HepG2 (cell line): ENCODE data around the gene TPRN. TPM values are rescaled to one million over a fixed set of nuclear protein-coding genes. Genes with fewer than 3 reads are reported as not detected.
A peak's percentile ranks its signal among the peaks of the same experiment; 100 is the strongest.

Experiments used
- DR1 ChIP-seq: sonication (generic); formaldehyde crosslinking; IDR thresholded peaks from 2 replicates; pipeline ENCODE4 v1.8.0; 2021; ENCODE audit warnings: mild to moderate bottlenecking, missing genetic modification reagents, inconsistent platforms
- FOXA1 ChIP-seq, 2 experiments: fragments of 450-650 bp in 1 of 2; sonication (generic) in 1 of 2; formaldehyde crosslinking in 1 of 2; IDR thresholded peaks; 2 replicates each; pipeline versions ENCODE4 v1.4.0 to v1.6.1; 2016 to 2020; ENCODE audit warnings: missing genetic modification reagents in 1 of 2
- HNRNPH1 ChIP-seq: fragments of 200-400 bp; formaldehyde crosslinking; optimal IDR thresholded peaks from 2 replicates; pipeline ENCODE3; 2017; ENCODE audit warnings: mild to moderate bottlenecking, low read depth, low read length
- MAFK ChIP-seq, 2 experiments: IDR thresholded peaks in 1 of 2; conservative IDR thresholded peaks in 1 of 2; 2 replicates each; pipeline ENCODE4 v1.6.1; 2011; ENCODE audit warnings: improper control_type of control experiment in 2 of 2, low read length in 2 of 2
- PAF1 ChIP-seq: IDR thresholded peaks from 2 replicates; pipeline ENCODE4 v1.6.1; 2016; ENCODE audit warnings: missing genetic modification reagents, missing compliant biosample characterization
- RXRA ChIP-seq: sonication (generic); formaldehyde crosslinking; IDR thresholded peaks from 2 replicates; pipeline ENCODE4 v1.5.1; 2020; ENCODE audit warnings: missing genetic modification reagents
- ZFYVE20 ChIP-seq: sonication (generic); formaldehyde crosslinking; IDR thresholded peaks from 2 replicates; pipeline ENCODE4 v1.8.0; 2023; ENCODE audit warnings: low read depth, mild to moderate bottlenecking, moderate library complexity, missing genetic modification reagents, borderline replicate concordance
- ZMYM4 ChIP-seq: sonication (generic); formaldehyde crosslinking; IDR thresholded peaks from 2 replicates; pipeline ENCODE4 v1.8.1; 2023; ENCODE audit warnings: mild to moderate bottlenecking, missing genetic modification reagents
- ZNF207 ChIP-seq: fragments of 450-650 bp; IDR thresholded peaks from 2 replicates; pipeline ENCODE4 v1.6.1; 2016; ENCODE audit warnings: antibody characterized with exemption, borderline replicate concordance
- ZNF225 ChIP-seq: sonication (generic); formaldehyde crosslinking; IDR thresholded peaks from 2 replicates; pipeline ENCODE4 v1.4.0; 2020; ENCODE audit warnings: mild to moderate bottlenecking, missing genetic modification reagents
- ZNF253 ChIP-seq: sonication (generic); formaldehyde crosslinking; IDR thresholded peaks from 2 replicates; pipeline ENCODE4 v1.8.0; 2022; ENCODE audit warnings: mild to moderate bottlenecking, missing genetic modification reagents, borderline replicate concordance
- ZNF33A ChIP-seq: sonication (generic); formaldehyde crosslinking; IDR thresholded peaks from 2 replicates; pipeline ENCODE4 v1.5.1; 2020; ENCODE audit warnings: missing genetic modification reagents, mild to moderate bottlenecking, moderate library complexity, borderline replicate concordance
- ZNF460 ChIP-seq: sonication (generic); formaldehyde crosslinking; IDR thresholded peaks from 2 replicates; pipeline ENCODE4 v1.5.1; 2020; ENCODE audit warnings: missing genetic modification reagents, mild to moderate bottlenecking, borderline replicate concordance
- ZNF550 ChIP-seq: sonication (generic); formaldehyde crosslinking; IDR thresholded peaks from 2 replicates; pipeline ENCODE4 v1.4.0; 2020; ENCODE audit warnings: mild to moderate bottlenecking, missing genetic modification reagents, borderline replicate concordance
- ZNF7 ChIP-seq: IDR thresholded peaks from 2 replicates; pipeline ENCODE4 v1.6.1; 2016; ENCODE audit warnings: missing biosample characterization, missing genetic modification reagents
- ZNF781 ChIP-seq: sonication (generic); formaldehyde crosslinking; IDR thresholded peaks from 2 replicates; pipeline ENCODE4 v1.5.1; 2020; ENCODE audit warnings: borderline replicate concordance, mild to moderate bottlenecking, missing genetic modification reagents; ENCODE audit errors: not compliant biosample characterization
- ZNF841 ChIP-seq: sonication (generic); formaldehyde crosslinking; IDR thresholded peaks from 2 replicates; pipeline ENCODE4 v1.8.1; 2023; ENCODE audit warnings: missing genetic modification reagents, borderline replicate concordance
- polyA plus RNA-seq, 8 experiments: library from polyadenylated mRNA; depleted of rRNA in 3 of 8; stranded (reverse) in 7 of 8; unstranded in 1 of 8; fragments of >200 nt; fragmentation: Illumina TruSeq in 4 of 8; extraction: Trizol in 4 of 8; gene quantifications; 2 replicates each; pipeline versions ENCODE4 v1.2.1 to v1.2.3, GENCODE V29; 2011 to 2016; ENCODE audit warnings: low read depth in 4 of 8, missing spikeins in 1 of 8, mixed read lengths in 1 of 8; ENCODE audit not compliant: insufficient read depth in 1 of 8
- total RNA-seq, 5 experiments: library from RNA; depleted of rRNA; stranded (reverse); fragments of >200 nt; fragmentation: Illumina TruSeq; extraction: Trizol; gene quantifications; 2 replicates each; pipeline ENCODE4 v1.2.3, GENCODE V29; 2016; ENCODE audit warnings: low read depth in 1 of 5
- TF ChIP-seq, protein P1 (sequence below): sonication (generic); formaldehyde crosslinking; IDR thresholded peaks from 2 replicates; pipeline ENCODE4 v1.9.0; 2021; ENCODE audit warnings: missing genetic modification reagents, mild to moderate bottlenecking, borderline replicate concordance
- TF ChIP-seq, protein P2 (sequence below): sonication (generic); formaldehyde crosslinking; IDR thresholded peaks from 2 replicates; pipeline ENCODE4 v1.9.0; 2021; ENCODE audit warnings: missing genetic modification reagents, borderline replicate concordance
- TF ChIP-seq, protein P3 (sequence below): sonication (generic); formaldehyde crosslinking; IDR thresholded peaks from 2 replicates; pipeline ENCODE4 v1.8.0; 2022; ENCODE audit warnings: mild to moderate bottlenecking, missing genetic modification reagents
- TF ChIP-seq, protein P4 (sequence below): sonication (generic); formaldehyde crosslinking; IDR thresholded peaks from 2 replicates; pipeline ENCODE4 v1.5.1; 2020; ENCODE audit warnings: mild to moderate bottlenecking, moderate library complexity, missing genetic modification reagents

TPRN gene
- total and polyA plus RNA-seq, 2 of the 13 experiments (the other 11 are each of a cell fraction or from before 2014, with no cell fraction given), result 10.1 to 19.2 TPM

DNA sequence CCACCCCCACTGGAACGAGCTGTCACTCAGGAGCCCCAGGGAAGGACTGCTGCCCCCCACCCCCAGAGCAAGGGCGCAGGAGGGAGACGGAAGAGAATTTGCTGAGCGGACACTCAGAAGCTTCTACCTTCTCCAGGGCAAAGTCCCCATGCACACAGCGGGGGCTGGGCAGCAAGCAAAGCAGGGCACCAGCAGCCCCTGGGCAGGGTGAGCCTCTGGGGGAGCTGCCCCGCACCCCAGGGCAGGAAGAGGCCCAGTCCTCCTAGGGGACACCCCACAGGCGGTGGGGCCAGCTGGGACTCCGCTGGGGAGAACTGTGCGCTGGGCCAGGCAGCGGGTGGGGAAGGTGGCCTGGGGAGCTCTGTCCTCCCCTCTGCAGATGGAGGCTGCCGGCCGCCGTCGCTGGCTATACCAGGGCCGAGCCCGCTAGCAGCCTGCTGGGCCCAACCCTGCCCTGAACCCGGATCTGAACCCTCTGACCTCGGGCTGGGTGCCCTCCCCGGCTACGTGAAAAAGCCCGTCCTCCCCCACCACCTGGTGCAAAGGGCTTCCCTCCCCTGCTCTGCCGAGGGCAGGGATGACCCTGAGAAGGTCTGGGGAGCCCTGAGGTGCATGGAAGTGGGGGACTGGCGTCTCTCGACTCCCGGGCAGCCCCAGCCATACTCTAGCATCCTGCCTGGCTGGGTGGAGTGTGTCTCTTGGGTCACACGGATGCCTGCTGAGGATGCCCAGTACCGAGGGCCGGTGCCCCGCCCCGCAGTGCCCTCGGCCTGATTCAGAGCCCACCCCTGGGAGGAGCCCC lies 29.6 kb upstream of the TPRN start (continued):
- no peak for TF ChIP-seq DR1 (CRISPR knock-in tag)
- TF ChIP-seq RXRA (CRISPR knock-in tag), result peak; percentile 83
- TF ChIP-seq MAFK (conservative IDR thresholded peaks at IDR 0.05 in 1 of 2, IDR thresholded peaks at IDR 0.05 in 1 of 2; ENCODE audit: low read length in 2 of 2), result peak in 1 of 2 experiments; percentile 21; a peak in 1 of 4 replicates
- TF ChIP-seq, protein P1, sequence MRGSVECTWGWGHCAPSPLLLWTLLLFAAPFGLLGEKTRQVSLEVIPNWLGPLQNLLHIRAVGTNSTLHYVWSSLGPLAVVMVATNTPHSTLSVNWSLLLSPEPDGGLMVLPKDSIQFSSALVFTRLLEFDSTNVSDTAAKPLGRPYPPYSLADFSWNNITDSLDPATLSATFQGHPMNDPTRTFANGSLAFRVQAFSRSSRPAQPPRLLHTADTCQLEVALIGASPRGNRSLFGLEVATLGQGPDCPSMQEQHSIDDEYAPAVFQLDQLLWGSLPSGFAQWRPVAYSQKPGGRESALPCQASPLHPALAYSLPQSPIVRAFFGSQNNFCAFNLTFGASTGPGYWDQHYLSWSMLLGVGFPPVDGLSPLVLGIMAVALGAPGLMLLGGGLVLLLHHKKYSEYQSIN (CRISPR knock-in tag), result no peak
- TF ChIP-seq ZNF460 (CRISPR knock-in tag), result peak; percentile 66; the same call in 1 of the 2 replicates
- TF ChIP-seq ZNF550 (CRISPR knock-in tag), result no peak
- no peak for TF ChIP-seq HNRNPH1
- TF ChIP-seq ZNF7 (CRISPR knock-in tag), result no peak
- TF ChIP-seq FOXA1 (IDR thresholded peaks at IDR 0.05), result no peak
- no peak for TF ChIP-seq FOXA1 (CRISPR knock-in tag; IDR thresholded peaks at IDR 0.05)
- TF ChIP-seq, protein P2, sequence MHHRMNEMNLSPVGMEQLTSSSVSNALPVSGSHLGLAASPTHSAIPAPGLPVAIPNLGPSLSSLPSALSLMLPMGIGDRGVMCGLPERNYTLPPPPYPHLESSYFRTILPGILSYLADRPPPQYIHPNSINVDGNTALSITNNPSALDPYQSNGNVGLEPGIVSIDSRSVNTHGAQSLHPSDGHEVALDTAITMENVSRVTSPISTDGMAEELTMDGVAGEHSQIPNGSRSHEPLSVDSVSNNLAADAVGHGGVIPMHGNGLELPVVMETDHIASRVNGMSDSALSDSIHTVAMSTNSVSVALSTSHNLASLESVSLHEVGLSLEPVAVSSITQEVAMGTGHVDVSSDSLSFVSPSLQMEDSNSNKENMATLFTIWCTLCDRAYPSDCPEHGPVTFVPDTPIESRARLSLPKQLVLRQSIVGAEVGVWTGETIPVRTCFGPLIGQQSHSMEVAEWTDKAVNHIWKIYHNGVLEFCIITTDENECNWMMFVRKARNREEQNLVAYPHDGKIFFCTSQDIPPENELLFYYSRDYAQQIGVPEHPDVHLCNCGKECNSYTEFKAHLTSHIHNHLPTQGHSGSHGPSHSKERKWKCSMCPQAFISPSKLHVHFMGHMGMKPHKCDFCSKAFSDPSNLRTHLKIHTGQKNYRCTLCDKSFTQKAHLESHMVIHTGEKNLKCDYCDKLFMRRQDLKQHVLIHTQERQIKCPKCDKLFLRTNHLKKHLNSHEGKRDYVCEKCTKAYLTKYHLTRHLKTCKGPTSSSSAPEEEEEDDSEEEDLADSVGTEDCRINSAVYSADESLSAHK, result no peak
- TF ChIP-seq ZNF781, result peak; percentile 60
- TF ChIP-seq ZFYVE20 (CRISPR knock-in tag), result no peak
- no peak for TF ChIP-seq ZNF225 (CRISPR knock-in tag)
- TF ChIP-seq ZNF841, result no peak
- TF ChIP-seq, protein P3, sequence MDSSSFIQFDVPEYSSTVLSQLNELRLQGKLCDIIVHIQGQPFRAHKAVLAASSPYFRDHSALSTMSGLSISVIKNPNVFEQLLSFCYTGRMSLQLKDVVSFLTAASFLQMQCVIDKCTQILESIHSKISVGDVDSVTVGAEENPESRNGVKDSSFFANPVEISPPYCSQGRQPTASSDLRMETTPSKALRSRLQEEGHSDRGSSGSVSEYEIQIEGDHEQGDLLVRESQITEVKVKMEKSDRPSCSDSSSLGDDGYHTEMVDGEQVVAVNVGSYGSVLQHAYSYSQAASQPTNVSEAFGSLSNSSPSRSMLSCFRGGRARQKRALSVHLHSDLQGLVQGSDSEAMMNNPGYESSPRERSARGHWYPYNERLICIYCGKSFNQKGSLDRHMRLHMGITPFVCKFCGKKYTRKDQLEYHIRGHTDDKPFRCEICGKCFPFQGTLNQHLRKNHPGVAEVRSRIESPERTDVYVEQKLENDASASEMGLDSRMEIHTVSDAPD (CRISPR knock-in tag), result no peak
- TF ChIP-seq ZNF207, result no peak
- 0 out of 2 replicates have a peak, but pooled peaks have one; percentile 19 for TF ChIP-seq ZMYM4 (CRISPR knock-in tag)
- TF ChIP-seq ZNF33A (CRISPR knock-in tag), result peak; percentile 42; the same call in 1 of the 2 replicates
- TF ChIP-seq, protein P4, sequence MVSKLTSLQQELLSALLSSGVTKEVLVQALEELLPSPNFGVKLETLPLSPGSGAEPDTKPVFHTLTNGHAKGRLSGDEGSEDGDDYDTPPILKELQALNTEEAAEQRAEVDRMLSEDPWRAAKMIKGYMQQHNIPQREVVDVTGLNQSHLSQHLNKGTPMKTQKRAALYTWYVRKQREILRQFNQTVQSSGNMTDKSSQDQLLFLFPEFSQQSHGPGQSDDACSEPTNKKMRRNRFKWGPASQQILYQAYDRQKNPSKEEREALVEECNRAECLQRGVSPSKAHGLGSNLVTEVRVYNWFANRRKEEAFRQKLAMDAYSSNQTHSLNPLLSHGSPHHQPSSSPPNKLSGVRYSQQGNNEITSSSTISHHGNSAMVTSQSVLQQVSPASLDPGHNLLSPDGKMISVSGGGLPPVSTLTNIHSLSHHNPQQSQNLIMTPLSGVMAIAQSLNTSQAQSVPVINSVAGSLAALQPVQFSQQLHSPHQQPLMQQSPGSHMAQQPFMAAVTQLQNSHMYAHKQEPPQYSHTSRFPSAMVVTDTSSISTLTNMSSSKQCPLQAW (CRISPR knock-in tag), result peak; percentile 72
- 0 out of 2 replicates have a peak, but pooled peaks have one; percentile 18 for TF ChIP-seq PAF1
- no peak for TF ChIP-seq ZNF253 (CRISPR knock-in tag)
